Tibial nerve (tissue), 3 donors: ENCODE measurements around the gene FAM174A.

Experiments used
- POLR2A ChIP-seq, 2 donors: fragments of 450-650 bp; IDR thresholded peaks; one replicate each; pipeline ENCODE4 v1.6.1; 2017; ENCODE audit warnings: antibody characterized with exemption in 2 of 2, mild to moderate bottlenecking in 2 of 2, moderate library complexity in 2 of 2
- TF ChIP-seq, protein P1 (sequence below), 5 experiments: fragments of 200-600 bp in 3 of 5; fragments of 450-650 bp in 2 of 5; sonication (generic) in 3 of 5; IDR thresholded peaks; one replicate each; pipeline ENCODE4 v1.5.1; 2016 to 2019; ENCODE audit warnings: antibody characterized with exemption in 5 of 5, mild to moderate bottlenecking in 3 of 5, moderate library complexity in 2 of 5

DNA sequence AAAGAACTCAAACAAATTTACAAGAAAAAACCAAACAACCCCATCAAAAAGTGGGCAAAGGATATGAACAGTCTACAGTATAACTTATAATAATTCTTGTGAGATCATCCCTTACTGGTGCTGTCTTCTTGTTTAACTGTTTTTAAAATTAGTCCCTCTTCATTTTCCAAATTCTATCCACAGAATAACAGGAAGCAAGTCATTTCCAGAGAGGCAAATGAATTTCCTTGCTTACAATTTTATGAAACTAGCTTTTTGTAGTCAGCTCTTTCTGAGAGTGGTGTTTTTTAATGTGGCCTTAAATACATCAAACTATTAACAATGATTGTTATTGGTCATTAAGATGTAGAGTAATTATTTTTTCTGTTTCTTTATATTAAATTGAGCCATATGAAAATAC, 40.6 kb downstream of the FAM174A start:
- TF ChIP-seq, protein P1, sequence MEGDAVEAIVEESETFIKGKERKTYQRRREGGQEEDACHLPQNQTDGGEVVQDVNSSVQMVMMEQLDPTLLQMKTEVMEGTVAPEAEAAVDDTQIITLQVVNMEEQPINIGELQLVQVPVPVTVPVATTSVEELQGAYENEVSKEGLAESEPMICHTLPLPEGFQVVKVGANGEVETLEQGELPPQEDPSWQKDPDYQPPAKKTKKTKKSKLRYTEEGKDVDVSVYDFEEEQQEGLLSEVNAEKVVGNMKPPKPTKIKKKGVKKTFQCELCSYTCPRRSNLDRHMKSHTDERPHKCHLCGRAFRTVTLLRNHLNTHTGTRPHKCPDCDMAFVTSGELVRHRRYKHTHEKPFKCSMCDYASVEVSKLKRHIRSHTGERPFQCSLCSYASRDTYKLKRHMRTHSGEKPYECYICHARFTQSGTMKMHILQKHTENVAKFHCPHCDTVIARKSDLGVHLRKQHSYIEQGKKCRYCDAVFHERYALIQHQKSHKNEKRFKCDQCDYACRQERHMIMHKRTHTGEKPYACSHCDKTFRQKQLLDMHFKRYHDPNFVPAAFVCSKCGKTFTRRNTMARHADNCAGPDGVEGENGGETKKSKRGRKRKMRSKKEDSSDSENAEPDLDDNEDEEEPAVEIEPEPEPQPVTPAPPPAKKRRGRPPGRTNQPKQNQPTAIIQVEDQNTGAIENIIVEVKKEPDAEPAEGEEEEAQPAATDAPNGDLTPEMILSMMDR (IDR thresholded peaks at IDR 0.05) = no peak
- no peak for TF ChIP-seq POLR2A (IDR thresholded peaks at IDR 0.05)
